HG03439 (cell line): ENCODE data around the gene ASPN.
"Not testable (repeated sequence)": the region's sequence is repeated elsewhere in the genome, so short reads cannot be mapped to it uniquely, and the experiment has no call there.

Experiments used
- ATAC-seq: cut with Tn5 transposase; IDR thresholded peaks from one replicate; pipeline ENCODE4 v1.9.1; 2021; ENCODE audit warnings: mild to moderate bottlenecking, moderate library complexity; ENCODE audit not compliant: unreplicated experiment

ASPN gene

GRCh38 chr9:92423612-92424011 lies 58.7 kb downstream of the ASPN start:
- no peak for ATAC-seq

GRCh38 chr9:92422611-92423338 lies 59.5 kb downstream of the ASPN start:
- no peak for ATAC-seq

GRCh38 chr9:92414566-92414965 lies 67.7 kb downstream of the ASPN start:
- no peak for ATAC-seq

GRCh38 chr9:92411157-92411556 lies 71.1 kb downstream of the ASPN start:
- ATAC-seq = not testable (repeated sequence)

- no peak for ATAC-seq
Observed at GRCh38 chr9:92408747-92409478, 73.4 kb downstream of the ASPN start.

GRCh38 chr9:92407818-92408217 lies 74.5 kb downstream of the ASPN start:
- ATAC-seq = no peak

- no peak for ATAC-seq
Observed at GRCh38 chr9:92406477-92406876, 75.8 kb downstream of the ASPN start.
